Measurements from ENCODE around the gene LMCD1. TPM values are rescaled to one million over a fixed set of nuclear protein-coding genes. Genes with fewer than 3 reads are reported as not detected.

The LMCD1 gene
- total RNA-seq, 1 donor from 2014 or later: 174 TPM

DNA sequence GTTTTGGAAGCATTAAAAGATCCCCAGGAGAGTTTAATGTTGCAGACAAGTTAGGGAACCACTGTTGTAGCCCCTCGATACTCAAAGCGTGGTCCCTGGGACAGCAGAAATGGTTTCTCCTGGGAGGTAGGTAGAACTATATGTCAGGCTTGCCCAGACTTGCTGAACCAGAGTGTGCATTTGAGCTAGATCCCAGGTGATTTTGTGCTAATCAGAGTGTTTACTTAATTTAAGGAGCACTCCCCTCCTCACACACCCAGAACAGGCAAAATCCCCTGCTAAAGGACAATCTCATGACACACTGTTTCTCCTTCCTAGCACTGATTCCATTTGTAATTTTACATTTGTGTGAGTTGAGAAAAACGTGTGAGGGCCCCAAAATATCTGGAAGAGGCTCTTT is 24.3 kb downstream of the LMCD1 start:
- H3K9me3 ChIP-seq: no peaks in the 10 kb centered on the region
- H3K27me3 ChIP-seq: no peaks in the 10 kb centered on the region
- peaks cover 79% of the 10 kb centered on the region for H3K4me1 ChIP-seq
- H3K36me3 ChIP-seq: peaks cover 6% of the 10 kb centered on the region
- TF ChIP-seq, protein P1, sequence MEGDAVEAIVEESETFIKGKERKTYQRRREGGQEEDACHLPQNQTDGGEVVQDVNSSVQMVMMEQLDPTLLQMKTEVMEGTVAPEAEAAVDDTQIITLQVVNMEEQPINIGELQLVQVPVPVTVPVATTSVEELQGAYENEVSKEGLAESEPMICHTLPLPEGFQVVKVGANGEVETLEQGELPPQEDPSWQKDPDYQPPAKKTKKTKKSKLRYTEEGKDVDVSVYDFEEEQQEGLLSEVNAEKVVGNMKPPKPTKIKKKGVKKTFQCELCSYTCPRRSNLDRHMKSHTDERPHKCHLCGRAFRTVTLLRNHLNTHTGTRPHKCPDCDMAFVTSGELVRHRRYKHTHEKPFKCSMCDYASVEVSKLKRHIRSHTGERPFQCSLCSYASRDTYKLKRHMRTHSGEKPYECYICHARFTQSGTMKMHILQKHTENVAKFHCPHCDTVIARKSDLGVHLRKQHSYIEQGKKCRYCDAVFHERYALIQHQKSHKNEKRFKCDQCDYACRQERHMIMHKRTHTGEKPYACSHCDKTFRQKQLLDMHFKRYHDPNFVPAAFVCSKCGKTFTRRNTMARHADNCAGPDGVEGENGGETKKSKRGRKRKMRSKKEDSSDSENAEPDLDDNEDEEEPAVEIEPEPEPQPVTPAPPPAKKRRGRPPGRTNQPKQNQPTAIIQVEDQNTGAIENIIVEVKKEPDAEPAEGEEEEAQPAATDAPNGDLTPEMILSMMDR (IDR thresholded peaks at IDR 0.05): no peak
- ATAC-seq: no peak
- no peak for DNase-seq
- H3K27ac ChIP-seq: no peak overlapping the region
- intact Hi-C loops (cut with DNase I): no loop called here
- no peak overlapping the region for H3K4me3 ChIP-seq

DNA sequence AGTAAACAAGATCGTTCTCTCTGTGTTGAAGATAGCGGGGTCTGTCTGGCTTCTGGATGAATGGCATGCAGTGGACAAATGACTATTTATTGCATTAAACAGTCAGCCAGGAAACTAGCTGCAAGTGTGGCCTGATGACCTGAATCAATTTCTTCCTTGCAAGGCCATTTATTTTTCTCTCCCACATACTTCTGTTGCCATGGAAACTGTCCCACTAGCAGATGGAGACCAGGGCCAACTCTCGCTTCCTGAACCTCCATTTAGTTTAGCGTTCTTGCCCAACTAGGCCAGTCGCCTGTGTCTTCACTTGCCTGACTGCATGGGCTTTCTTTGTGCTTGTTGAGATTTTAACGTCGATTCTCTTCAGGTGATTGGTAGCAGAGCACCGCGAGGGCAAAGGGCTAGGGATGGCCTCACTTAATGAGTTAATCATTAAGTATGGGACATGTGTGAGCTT is 27.6 kb downstream of the LMCD1 start:
- TF ChIP-seq, protein P1 (IDR thresholded peaks at IDR 0.05): no peak
- H3K4me1 ChIP-seq: peaks cover 80% of the 10 kb centered on the region
- intact Hi-C loops (cut with DNase I): no loop called here

DNA sequence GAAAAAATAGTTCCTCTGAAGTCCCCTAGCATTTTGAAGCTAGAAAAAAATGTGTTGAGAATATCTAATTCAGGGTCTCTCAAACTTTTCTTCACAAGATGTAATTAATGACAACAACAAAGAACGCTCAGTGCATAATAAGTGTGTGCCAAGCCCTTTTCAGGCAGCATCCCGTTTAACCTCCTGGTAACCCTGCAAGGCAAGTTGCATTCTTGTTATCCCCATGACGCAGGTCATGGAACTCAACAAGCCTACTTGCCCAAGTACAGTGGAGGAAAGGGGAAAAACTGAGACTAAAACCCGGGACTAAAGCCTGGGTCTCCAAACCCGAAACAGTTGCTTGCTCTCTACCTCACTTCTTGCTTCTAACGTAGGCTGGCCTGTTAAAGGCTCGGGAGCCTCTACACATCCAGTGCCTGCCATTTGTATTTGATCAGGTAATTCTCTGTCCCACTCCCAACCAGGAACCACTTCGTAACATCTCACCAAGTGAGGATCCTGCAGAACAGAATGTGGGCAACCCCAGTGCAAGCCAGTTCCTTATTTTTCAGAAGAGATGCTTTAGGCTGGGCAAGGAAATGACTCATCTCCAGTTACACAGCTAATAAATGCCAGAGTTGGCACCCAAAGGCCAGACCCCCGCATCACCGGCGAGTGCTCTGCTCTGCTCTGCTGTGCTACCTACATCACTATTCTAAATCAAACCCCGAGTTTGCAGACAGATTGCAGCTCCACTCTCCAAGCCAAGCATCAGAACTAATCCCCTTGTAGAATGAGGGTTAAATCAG is 28.3 kb downstream of the LMCD1 start:
- peaks cover 76% of the 10 kb centered on the region for H3K4me1 ChIP-seq
- ATAC-seq (peak; percentile 28), DNase-seq (no peak)
- H3K27me3 ChIP-seq: no peaks in the 10 kb centered on the region
- peak overlapping the region; percentile 33 for H3K27ac ChIP-seq
- TF ChIP-seq, protein P1 (IDR thresholded peaks at IDR 0.05): no peak
- peaks cover 18% of the 10 kb centered on the region for H3K36me3 ChIP-seq
- H3K9me3 ChIP-seq: no peaks in the 10 kb centered on the region
- H3K4me3 ChIP-seq: no peak overlapping the region
- intact Hi-C loops (cut with DNase I): no loop called here

More for the DNA sequence above, 27.6 kb downstream of the LMCD1 start:
- H3K4me3 ChIP-seq: no peak overlapping the region
- H3K36me3 ChIP-seq: peaks cover 18% of the 10 kb centered on the region
- ATAC-seq (no peak), DNase-seq (no peak)
- no peaks in the 10 kb centered on the region for H3K9me3 ChIP-seq
- H3K27ac ChIP-seq: peak overlapping the region; percentile 33
- no peaks in the 10 kb centered on the region for H3K27me3 ChIP-seq

DNA sequence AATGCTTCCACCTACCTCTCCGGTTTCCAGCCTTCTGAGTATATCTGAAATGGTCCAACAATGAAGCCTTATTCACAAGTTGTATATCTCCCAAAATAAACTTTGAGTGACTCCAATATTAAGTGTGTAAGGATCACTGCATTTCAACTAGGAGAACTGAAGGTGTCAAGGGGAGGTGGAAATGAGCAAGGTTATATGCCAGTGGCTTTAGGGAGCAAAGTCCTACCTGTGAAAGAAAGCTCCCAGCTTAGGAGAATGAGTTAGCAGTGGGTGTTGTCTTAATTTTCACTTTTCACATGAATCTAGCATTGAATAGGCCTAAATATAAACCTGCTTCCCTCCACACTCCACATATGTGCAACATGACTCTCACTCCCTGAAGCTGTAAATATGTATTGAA is 29.0 kb downstream of the LMCD1 start:
- H3K4me1 ChIP-seq: peaks cover 78% of the 10 kb centered on the region
- no peak overlapping the region for H3K4me3 ChIP-seq

DNA sequence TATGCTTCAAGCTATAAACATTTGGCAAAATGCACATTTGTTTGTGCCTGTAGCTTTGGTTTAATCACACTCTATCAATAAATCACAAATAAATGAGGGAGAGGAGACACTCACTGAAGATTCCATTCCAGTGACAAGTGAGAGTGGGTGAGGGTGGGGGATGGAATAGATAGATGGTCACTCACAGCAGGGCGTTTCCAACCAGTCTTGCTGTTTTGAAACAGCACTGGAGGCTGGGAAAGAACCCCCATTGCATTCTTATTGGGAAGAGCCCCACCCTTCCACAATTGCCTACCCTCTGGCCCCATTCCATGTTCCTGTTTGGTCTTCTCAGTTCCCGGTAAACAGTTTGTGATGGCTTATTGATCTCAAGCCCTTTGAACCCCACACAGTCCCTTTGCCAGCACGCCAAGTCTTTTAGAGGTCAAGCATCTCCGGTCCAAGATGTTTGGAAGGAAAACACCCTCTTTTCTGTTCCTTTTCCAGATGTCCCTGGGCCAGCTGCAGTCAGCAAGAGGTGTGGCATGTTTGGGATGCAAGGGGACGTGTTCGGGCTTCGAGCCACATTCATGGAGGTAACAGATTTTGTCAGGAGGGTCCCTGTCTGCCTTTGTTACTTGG is 30.7 kb downstream of the LMCD1 start:
- ATAC-seq (peak; percentile 61), DNase-seq (no peak)
- H3K4me3 ChIP-seq: no peak overlapping the region
- H3K36me3 ChIP-seq: peaks cover 38% of the 10 kb centered on the region
- intact Hi-C loops (cut with DNase I): no loop called here
- H3K27ac ChIP-seq: peak overlapping the region; percentile 52
- no peaks in the 10 kb centered on the region for H3K9me3 ChIP-seq
- H3K4me1 ChIP-seq: peaks cover 73% of the 10 kb centered on the region
- TF ChIP-seq, protein P1 (IDR thresholded peaks at IDR 0.05): no peak
- H3K27me3 ChIP-seq: no peaks in the 10 kb centered on the region

More for the DNA sequence above, 29.0 kb downstream of the LMCD1 start:
- peaks cover 22% of the 10 kb centered on the region for H3K36me3 ChIP-seq
- no peaks in the 10 kb centered on the region for H3K9me3 ChIP-seq
- H3K27me3 ChIP-seq: no peaks in the 10 kb centered on the region
- ATAC-seq (no peak), DNase-seq (no peak)
- intact Hi-C loops (cut with DNase I): no loop called here
- TF ChIP-seq, protein P1 (IDR thresholded peaks at IDR 0.05): no peak
- no peak overlapping the region for H3K27ac ChIP-seq

Data from upper lobe of right lung (tissue), 1 donor.